MCF 10A (cell line): ENCODE results near the gene ASTN2. TPM values are rescaled to one million over a fixed set of nuclear protein-coding genes. Genes with fewer than 3 reads are reported as not detected.

Experiments
- BruUV-seq: library from RNA; stranded (reverse); fragments of 400-500 nt; replicated peaks from 2 replicates; lab custom pipeline; 2021; lab: Mats Ljungman, UMichigan
- CTCF ChIA-PET: fragments of 300-600 bp; sonication (Branson Sonifier 250); formaldehyde crosslinking; extraction: SDS; loops from one replicate; lab custom pipeline; 2021; ENCODE audit warnings: antibody characterized with exemption, inconsistent platforms; lab: Yijun Ruan, JAX
- POLR2A ChIA-PET: fragments of 300-600, 350-650 bp; sonication (Branson Sonifier 250); formaldehyde crosslinking; extraction: SDS; loops from one replicate; lab custom pipeline; 2020; ENCODE audit warnings: antibody characterized with exemption, inconsistent platforms; lab: Yijun Ruan, JAX
- DNase-seq: peaks from one replicate; pipeline ENCODE4 v3.0.0-alpha.2; 2018; ENCODE audit not compliant: unreplicated experiment
- H3K27ac Mint-ChIP-seq: one replicate; pipeline ENCODE4 v1.8.0; 2022; ENCODE audit warnings: mild to moderate bottlenecking, low read depth, mixed read lengths; ENCODE audit not compliant: unreplicated experiment
- H3K27me3 Mint-ChIP-seq: one replicate; pipeline ENCODE4 v1.8.0; 2022; ENCODE audit warnings: mixed read lengths; ENCODE audit not compliant: insufficient read depth, unreplicated experiment
- H3K36me3 Mint-ChIP-seq: one replicate; pipeline ENCODE4 v1.8.0; 2022; ENCODE audit warnings: mild to moderate bottlenecking, moderate library complexity, mixed read lengths; ENCODE audit not compliant: insufficient read depth, unreplicated experiment
- H3K4me1 Mint-ChIP-seq: one replicate; pipeline ENCODE4 v1.8.0; 2022; ENCODE audit warnings: mixed read lengths; ENCODE audit not compliant: insufficient read depth, unreplicated experiment
- H3K4me3 Mint-ChIP-seq: one replicate; pipeline ENCODE4 v1.8.0; 2022; ENCODE audit warnings: mild to moderate bottlenecking, moderate library complexity, mixed read lengths; ENCODE audit not compliant: unreplicated experiment
- H3K9me3 Mint-ChIP-seq: one replicate; pipeline ENCODE4 v1.8.0; 2022; ENCODE audit warnings: mixed read lengths; ENCODE audit not compliant: unreplicated experiment
- intact Hi-C: fragments of 100-400 bp; cut with micrococcal nuclease; formaldehyde crosslinking; loops from 2 replicates; pipeline ENCODE4 v1.14.1; 2022
- total RNA-seq: library from RNA; stranded (reverse); gene quantifications from 2 replicates; pipeline ENCODE4 v1.2.3, GENCODE V29; 2022
- TF ChIP-seq, protein P1 (sequence below): fragments of 200-600 bp; IDR thresholded peaks from one replicate; pipeline ENCODE4 v1.8.0; 2022; ENCODE audit warnings: antibody characterized with exemption, mild to moderate bottlenecking; ENCODE audit not compliant: unreplicated experiment

The ASTN2 gene
- total RNA-seq, 1 experiment from 2014 or later, result 1.8 TPM

- TF ChIP-seq, protein P1, sequence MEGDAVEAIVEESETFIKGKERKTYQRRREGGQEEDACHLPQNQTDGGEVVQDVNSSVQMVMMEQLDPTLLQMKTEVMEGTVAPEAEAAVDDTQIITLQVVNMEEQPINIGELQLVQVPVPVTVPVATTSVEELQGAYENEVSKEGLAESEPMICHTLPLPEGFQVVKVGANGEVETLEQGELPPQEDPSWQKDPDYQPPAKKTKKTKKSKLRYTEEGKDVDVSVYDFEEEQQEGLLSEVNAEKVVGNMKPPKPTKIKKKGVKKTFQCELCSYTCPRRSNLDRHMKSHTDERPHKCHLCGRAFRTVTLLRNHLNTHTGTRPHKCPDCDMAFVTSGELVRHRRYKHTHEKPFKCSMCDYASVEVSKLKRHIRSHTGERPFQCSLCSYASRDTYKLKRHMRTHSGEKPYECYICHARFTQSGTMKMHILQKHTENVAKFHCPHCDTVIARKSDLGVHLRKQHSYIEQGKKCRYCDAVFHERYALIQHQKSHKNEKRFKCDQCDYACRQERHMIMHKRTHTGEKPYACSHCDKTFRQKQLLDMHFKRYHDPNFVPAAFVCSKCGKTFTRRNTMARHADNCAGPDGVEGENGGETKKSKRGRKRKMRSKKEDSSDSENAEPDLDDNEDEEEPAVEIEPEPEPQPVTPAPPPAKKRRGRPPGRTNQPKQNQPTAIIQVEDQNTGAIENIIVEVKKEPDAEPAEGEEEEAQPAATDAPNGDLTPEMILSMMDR, result no peak
- intact Hi-C loops, result loop anchor here (1.0 to 5.0 kb wide), 2 partner anchors 47 to 128 kb away; no protein-coding TSS in a partner anchor
- Mint-ChIP-seq H3K36me3 (no peaks in the 10 kb centered on the region), H3K27me3 (no peaks in the 10 kb centered on the region), H3K4me3 (peak overlapping the region; percentile 1), H3K4me1 (peaks cover 20% of the 10 kb centered on the region), H3K9me3 (no peaks in the 10 kb centered on the region), H3K27ac (no peak overlapping the region)
- DNase-seq, result peak; percentile 99
- ChIA-PET CTCF (interaction anchor here (0.6 to 2.2 kb wide), 5 partner anchors 23 to 957 kb away, joined by 3 to 12 read pairs (median 5); no protein-coding TSS in a partner anchor), POLR2A (interaction anchor here (0.8 to 1.3 kb wide), 5 partner anchors 11 to 961 kb away, joined by 3 to 5 read pairs (median 3); no protein-coding TSS in a partner anchor)
- no TSS peak for BruUV-seq
Measured at GRCh38 chr9:116549061-116549664, 865.7 kb downstream of the ASTN2 start.

- no peaks in the 10 kb centered on the region for H3K9me3 Mint-ChIP-seq
- intact Hi-C loops, result loop anchor here (5.0 kb wide), 1 partner anchor 46 kb away; no protein-coding TSS in a partner anchor
- peaks cover 20% of the 10 kb centered on the region for H3K4me1 Mint-ChIP-seq
- peak; percentile 57 for DNase-seq
- no peaks in the 10 kb centered on the region for H3K27me3 Mint-ChIP-seq
- peak overlapping the region; percentile 16 for H3K27ac Mint-ChIP-seq
- TF ChIP-seq, protein P1, result no peak
- ChIA-PET CTCF (interaction anchor here (0.6 to 2.2 kb wide), 8 partner anchors 8 to 957 kb away, joined by 3 to 12 read pairs (median 4); no protein-coding TSS in a partner anchor), POLR2A (interaction anchor here (0.6 to 1.3 kb wide), 4 partner anchors 9 to 959 kb away, joined by 3 to 5 read pairs (median 4); no protein-coding TSS in a partner anchor)
- H3K36me3 Mint-ChIP-seq, result no peaks in the 10 kb centered on the region
- BruUV-seq, result no TSS peak
- H3K4me3 Mint-ChIP-seq, result peak overlapping the region; percentile 21
Measured at GRCh38 chr9:116547729-116548426, 867.0 kb downstream of the ASTN2 start.

DNA sequence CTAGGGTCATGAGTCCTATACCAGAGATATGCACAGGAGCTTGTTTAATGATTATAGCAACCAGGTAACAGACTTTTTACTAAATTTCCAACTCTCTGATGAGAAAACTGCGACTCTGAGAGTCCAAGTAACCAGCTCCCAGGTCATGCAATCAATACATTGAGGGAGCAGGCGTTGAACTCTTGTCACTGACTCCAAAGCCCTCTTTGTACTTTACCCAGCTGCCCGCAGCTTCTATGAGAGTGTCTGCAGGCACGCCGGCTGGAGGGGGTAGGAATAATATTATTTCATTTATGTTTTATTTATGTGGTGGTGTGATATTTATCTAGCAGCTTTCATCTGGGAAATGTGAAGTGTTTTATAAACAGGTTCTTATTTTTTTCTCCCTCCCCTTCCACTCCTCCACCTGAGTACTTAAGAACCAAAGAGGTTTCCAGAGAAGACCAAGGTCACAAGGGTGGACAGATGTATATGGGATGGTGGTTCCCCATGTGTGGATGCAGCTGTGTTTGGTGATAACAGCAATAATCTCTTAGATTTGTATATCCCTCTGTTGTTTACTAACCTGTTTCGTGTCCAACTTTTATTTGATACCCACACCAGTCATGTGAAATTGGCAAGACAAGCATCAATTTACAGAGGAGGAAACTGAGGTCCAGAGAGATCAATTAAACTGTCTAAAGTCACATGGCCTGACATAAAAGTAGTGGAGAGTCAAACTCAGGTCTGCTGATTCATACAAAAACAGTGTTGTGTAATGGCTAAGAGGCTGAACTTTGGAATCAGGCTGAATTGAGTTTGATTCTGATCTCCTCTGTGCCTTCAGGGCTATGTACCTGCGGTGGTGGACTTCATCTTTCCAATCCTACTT lies 867.9 kb downstream of the ASTN2 start:
- peak; percentile 72 for DNase-seq
- ChIA-PET POLR2A (interaction anchor here (0.6 to 0.9 kb wide), 3 partner anchors 506 to 1145 kb away, joined by 3 to 4 read pairs (median 3); no protein-coding TSS in a partner anchor), CTCF (interaction anchor here (0.7 to 1.6 kb wide), 7 partner anchors 7 to 956 kb away, joined by 3 to 7 read pairs (median 4); no protein-coding TSS in a partner anchor)
- Mint-ChIP-seq H3K4me3 (peak overlapping the region; percentile 12), H3K9me3 (no peaks in the 10 kb centered on the region), H3K27me3 (no peaks in the 10 kb centered on the region), H3K27ac (peak overlapping the region; percentile 16), H3K4me1 (peaks cover 20% of the 10 kb centered on the region), H3K36me3 (no peaks in the 10 kb centered on the region)
- intact Hi-C loops, result loop anchor here (5.0 kb wide), 1 partner anchor 45 kb away; no protein-coding TSS in a partner anchor
- TF ChIP-seq, protein P1, result no peak
- no TSS peak for BruUV-seq
